ENCODE data around the gene ZC3H7B.

ZC3H7B gene

GRCh38 chr22:41351011-41351410, 49.7 kb downstream of the ZC3H7B start:
- Histone ChIP-seq H3K4me1 (ENCODE audit: control insufficient read depth, low read length) (no peaks in the 10 kb centered on the region), H3K27ac (ENCODE audit: low read depth, low read length) (no peak overlapping the region), H3K9me3 (ENCODE audit: control insufficient read depth, insufficient read depth, low read length) (no peaks in the 10 kb centered on the region), H3F3A (ENCODE audit: control insufficient read depth, insufficient read depth) (no peaks in the 10 kb centered on the region), H3K27me3 (ENCODE audit: control insufficient read depth, low read length) (no peaks in the 10 kb centered on the region), H3K36me3 (ENCODE audit: control insufficient read depth, low read length) (peaks cover 63% of the 10 kb centered on the region), H3K9me2 (replicated peaks; ENCODE audit: control insufficient read depth, low read length) (no peaks in the 10 kb centered on the region), H4K20me1 (ENCODE audit: control insufficient read depth, insufficient read depth, low read depth, low read length) (no peaks in the 10 kb centered on the region), H3K79me2 (ENCODE audit: control insufficient read depth, low read length) (no peaks in the 10 kb centered on the region), H3K4me2 (ENCODE audit: low read length) (no peak overlapping the region), H3K4me3 (ENCODE audit: low read length) (no peak overlapping the region)
- TF ChIP-seq CTCF (IDR thresholded peaks at IDR 0.05; ENCODE audit: low read depth, low read length, poor library complexity, severe bottlenecking) (no peak), EZH2phosphoT487 (IDR thresholded peaks at IDR 0.05; ENCODE audit: borderline replicate concordance, low read length) (no peak)

- H4K20me1 ChIP-seq (ENCODE audit: control insufficient read depth, insufficient read depth, low read depth, low read length): no peaks in the 10 kb centered on the region
- H3K4me2 ChIP-seq (ENCODE audit: low read length): no peak overlapping the region
- TF ChIP-seq EZH2phosphoT487 (IDR thresholded peaks at IDR 0.05; ENCODE audit: borderline replicate concordance, low read length) (no peak), CTCF (IDR thresholded peaks at IDR 0.05; ENCODE audit: low read depth, low read length, poor library complexity, severe bottlenecking) (no peak)
- H3K79me2 ChIP-seq (ENCODE audit: control insufficient read depth, low read length): no peaks in the 10 kb centered on the region
- H3K4me1 ChIP-seq (ENCODE audit: control insufficient read depth, low read length): no peaks in the 10 kb centered on the region
- H3K27me3 ChIP-seq (ENCODE audit: control insufficient read depth, low read length): no peaks in the 10 kb centered on the region
- peaks cover 63% of the 10 kb centered on the region for H3K36me3 ChIP-seq (ENCODE audit: control insufficient read depth, low read length)
- H3K9me2 ChIP-seq (replicated peaks; ENCODE audit: control insufficient read depth, low read length): no peaks in the 10 kb centered on the region
- no peak overlapping the region for H3K27ac ChIP-seq (ENCODE audit: low read depth, low read length)
- H3F3A ChIP-seq (ENCODE audit: control insufficient read depth, insufficient read depth): no peaks in the 10 kb centered on the region
- H3K4me3 ChIP-seq (ENCODE audit: low read length): no peak overlapping the region
- no peaks in the 10 kb centered on the region for H3K9me3 ChIP-seq (ENCODE audit: control insufficient read depth, insufficient read depth, low read length)
These were observed 50.7 kb downstream of the ZC3H7B start for GRCh38 chr22:41352058-41352457.

- Histone ChIP-seq H3K79me2 (ENCODE audit: control insufficient read depth, low read length) (no peaks in the 10 kb centered on the region), H3K9me3 (ENCODE audit: control insufficient read depth, insufficient read depth, low read length) (no peaks in the 10 kb centered on the region), H3K27ac (ENCODE audit: low read depth, low read length) (no peak overlapping the region), H3K4me2 (ENCODE audit: low read length) (no peak overlapping the region), H4K20me1 (ENCODE audit: control insufficient read depth, insufficient read depth, low read depth, low read length) (no peaks in the 10 kb centered on the region), H3K36me3 (ENCODE audit: control insufficient read depth, low read length) (peaks cover 43% of the 10 kb centered on the region), H3F3A (ENCODE audit: control insufficient read depth, insufficient read depth) (no peaks in the 10 kb centered on the region), H3K4me1 (ENCODE audit: control insufficient read depth, low read length) (no peaks in the 10 kb centered on the region), H3K9me2 (replicated peaks; ENCODE audit: control insufficient read depth, low read length) (no peaks in the 10 kb centered on the region), H3K27me3 (ENCODE audit: control insufficient read depth, low read length) (no peaks in the 10 kb centered on the region), H3K4me3 (ENCODE audit: low read length) (no peak overlapping the region)
- TF ChIP-seq CTCF (IDR thresholded peaks at IDR 0.05; ENCODE audit: low read depth, low read length, poor library complexity, severe bottlenecking) (no peak), EZH2phosphoT487 (IDR thresholded peaks at IDR 0.05; ENCODE audit: borderline replicate concordance, low read length) (no peak)
These were observed 52.7 kb downstream of the ZC3H7B start for GRCh38 chr22:41353862-41354575.

Data from DOHH2 (cell line).